Panc1 (cell line): Measurements from ENCODE around the gene KIF1C. TPM values are rescaled to one million over a fixed set of nuclear protein-coding genes. Genes with fewer than 3 reads are reported as not detected.

Experiments used
- ATAC-seq: fragments of 200-7000 bp; cut with Tn5 transposase; 2 replicates; pipeline ENCODE4 v1.9.1; 2020; ENCODE audit warnings: mild to moderate bottlenecking, moderate library complexity
- BruUV-seq: library from RNA; stranded (reverse); fragments of 400-500 nt; replicated peaks from 2 replicates; lab custom pipeline; 2021; lab: Mats Ljungman, UMichigan
- CTCF ChIA-PET: fragments of 300-600 bp; sonication (Branson Sonifier 250); formaldehyde crosslinking; loops from one replicate; lab custom pipeline; 2022; ENCODE audit warnings: antibody characterized with exemption; lab: Charles Lee
- POLR2A ChIA-PET: fragments of 300-600 bp; sonication (Branson Sonifier 250); formaldehyde crosslinking; loops from one replicate; lab custom pipeline; 2022; ENCODE audit warnings: antibody characterized with exemption; lab: Charles Lee
- DNase-seq: peaks from one replicate; pipeline ENCODE4 v3.0.0-alpha.2; 2010; ENCODE audit warnings: low read depth, low spot score
- H3K27ac ChIP-seq: 2 replicates; pipeline ENCODE4 v1.5.1; 2011; ENCODE audit warnings: mild to moderate bottlenecking, low read length, inconsistent platforms
- H3K27me3 ChIP-seq: fragments of 200-500 bp; sonication (Bioruptor generic); 2 replicates; pipeline ENCODE4 v1.6.0; 2014; ENCODE audit warnings: low read length, inconsistent platforms; ENCODE audit not compliant: control insufficient read depth, insufficient read depth
- H3K36me3 ChIP-seq: fragments of 200-500 bp; sonication (Bioruptor generic); 2 replicates; pipeline ENCODE4 v1.5.1; 2014; ENCODE audit warnings: inconsistent platforms, mild to moderate bottlenecking, low read length, moderate library complexity; ENCODE audit not compliant: control insufficient read depth, insufficient read depth
- H3K4me1 ChIP-seq: 2 replicates; pipeline ENCODE4 v1.5.1; 2011; ENCODE audit warnings: inconsistent platforms, mild to moderate bottlenecking, low read length, moderate library complexity; ENCODE audit not compliant: control insufficient read depth, insufficient read depth
- H3K4me3 ChIP-seq, 2 experiments: 2 replicates each; pipeline ENCODE4 v1.5.1; 2011 to 2012; ENCODE audit warnings: low read depth in 2 of 2, low read length in 2 of 2, mild to moderate bottlenecking in 2 of 2, inconsistent platforms in 1 of 2, moderate library complexity in 1 of 2
- H3K9me3 ChIP-seq: fragments of 200-500 bp; sonication (Bioruptor generic); 2 replicates; pipeline ENCODE4 v1.5.1; 2014; ENCODE audit warnings: low read depth, mild to moderate bottlenecking, inconsistent platforms, low read length, moderate library complexity; ENCODE audit not compliant: control insufficient read depth, insufficient read depth
- POLR2AphosphoS5 ChIP-seq: IDR thresholded peaks from 2 replicates; pipeline ENCODE4 v1.6.1; 2012; ENCODE audit warnings: mild to moderate bottlenecking, low read depth, low read length, moderate library complexity
- SIN3A ChIP-seq: IDR thresholded peaks from 2 replicates; pipeline ENCODE4 v1.6.1; 2012; ENCODE audit warnings: low read depth, mild to moderate bottlenecking, low read length, moderate library complexity, borderline replicate concordance; ENCODE audit not compliant: insufficient read depth
- TCF7L2 ChIP-seq: IDR thresholded peaks from 2 replicates; pipeline ENCODE4 v1.6.1; 2011; ENCODE audit warnings: mild to moderate bottlenecking, low read depth, low read length, inconsistent platforms
- in situ Hi-C: cut with HindIII; loops from 2 replicates; pipeline ENCODE4 v1.10.0; 2016; ENCODE audit warnings: low sequenced_read_pairs, low pct_unique_long_range_greater_than_20kb
- intact Hi-C: fragments of 100-400 bp; cut with micrococcal nuclease; formaldehyde crosslinking; loops from one replicate; pipeline ENCODE4 v1.10.0; 2022; ENCODE audit not compliant: unreplicated experiment
- total RNA-seq: library from RNA; stranded (reverse); gene quantifications from one replicate; pipeline ENCODE4 v1.2.1, GENCODE V29; 2021; ENCODE audit not compliant: unreplicated experiment
- TF ChIP-seq, protein P1 (sequence below): fragments of 450-650 bp; IDR thresholded peaks from 2 replicates; pipeline ENCODE4 v1.5.1; 2017; ENCODE audit warnings: mild to moderate bottlenecking
- TF ChIP-seq, protein P2 (sequence below), 2 experiments: IDR thresholded peaks; 2 replicates each; pipeline ENCODE4 v1.6.1; 2011 to 2012; ENCODE audit warnings: low read depth in 2 of 2, control low read depth in 1 of 2, low read length in 1 of 2, mild to moderate bottlenecking in 1 of 2, moderate library complexity in 1 of 2; ENCODE audit not compliant: insufficient read depth in 1 of 2

The KIF1C gene
- total RNA-seq, 1 experiment from 2014 or later, result 117 TPM

DNA sequence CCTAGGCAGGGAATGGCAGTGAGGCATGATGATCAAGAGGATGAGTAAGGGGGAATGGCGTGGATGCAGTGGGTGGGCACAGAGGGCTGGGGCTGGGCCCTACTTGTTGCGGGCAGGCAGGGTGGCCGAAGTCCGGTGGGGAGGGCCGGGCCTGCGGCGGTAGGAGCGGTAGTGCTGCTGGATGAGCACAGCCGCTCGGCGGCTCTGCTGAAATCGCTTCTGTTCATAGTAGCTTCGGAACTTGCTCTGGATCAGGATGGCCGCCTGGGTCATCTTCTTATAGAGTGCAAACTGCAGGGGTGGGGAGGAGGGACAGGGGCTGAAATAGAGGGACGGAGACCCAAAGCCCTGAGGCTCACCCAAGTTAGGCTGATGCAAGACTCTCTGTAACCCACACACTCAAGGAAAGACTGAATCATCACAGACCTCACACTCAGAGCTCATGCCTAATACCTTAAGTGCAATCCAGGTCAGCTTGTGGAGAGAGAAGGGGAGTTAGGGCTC lies 28.7 kb upstream of the KIF1C start:
- ChIA-PET POLR2A (no interaction called here), CTCF (no interaction called here)
- peak overlapping the region; percentile 97 for H3K27ac ChIP-seq
- DNase-seq, result peak; percentile 86
- H3K4me1 ChIP-seq, result peaks cover 15% of the 10 kb centered on the region
- H3K4me3 ChIP-seq, result peak overlapping the region; percentile 66 to 79
- TF ChIP-seq, protein P1, sequence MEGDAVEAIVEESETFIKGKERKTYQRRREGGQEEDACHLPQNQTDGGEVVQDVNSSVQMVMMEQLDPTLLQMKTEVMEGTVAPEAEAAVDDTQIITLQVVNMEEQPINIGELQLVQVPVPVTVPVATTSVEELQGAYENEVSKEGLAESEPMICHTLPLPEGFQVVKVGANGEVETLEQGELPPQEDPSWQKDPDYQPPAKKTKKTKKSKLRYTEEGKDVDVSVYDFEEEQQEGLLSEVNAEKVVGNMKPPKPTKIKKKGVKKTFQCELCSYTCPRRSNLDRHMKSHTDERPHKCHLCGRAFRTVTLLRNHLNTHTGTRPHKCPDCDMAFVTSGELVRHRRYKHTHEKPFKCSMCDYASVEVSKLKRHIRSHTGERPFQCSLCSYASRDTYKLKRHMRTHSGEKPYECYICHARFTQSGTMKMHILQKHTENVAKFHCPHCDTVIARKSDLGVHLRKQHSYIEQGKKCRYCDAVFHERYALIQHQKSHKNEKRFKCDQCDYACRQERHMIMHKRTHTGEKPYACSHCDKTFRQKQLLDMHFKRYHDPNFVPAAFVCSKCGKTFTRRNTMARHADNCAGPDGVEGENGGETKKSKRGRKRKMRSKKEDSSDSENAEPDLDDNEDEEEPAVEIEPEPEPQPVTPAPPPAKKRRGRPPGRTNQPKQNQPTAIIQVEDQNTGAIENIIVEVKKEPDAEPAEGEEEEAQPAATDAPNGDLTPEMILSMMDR, result no peak
- TF ChIP-seq TCF7L2, result no peak
- TF ChIP-seq POLR2AphosphoS5, result no peak
- TF ChIP-seq, protein P2, sequence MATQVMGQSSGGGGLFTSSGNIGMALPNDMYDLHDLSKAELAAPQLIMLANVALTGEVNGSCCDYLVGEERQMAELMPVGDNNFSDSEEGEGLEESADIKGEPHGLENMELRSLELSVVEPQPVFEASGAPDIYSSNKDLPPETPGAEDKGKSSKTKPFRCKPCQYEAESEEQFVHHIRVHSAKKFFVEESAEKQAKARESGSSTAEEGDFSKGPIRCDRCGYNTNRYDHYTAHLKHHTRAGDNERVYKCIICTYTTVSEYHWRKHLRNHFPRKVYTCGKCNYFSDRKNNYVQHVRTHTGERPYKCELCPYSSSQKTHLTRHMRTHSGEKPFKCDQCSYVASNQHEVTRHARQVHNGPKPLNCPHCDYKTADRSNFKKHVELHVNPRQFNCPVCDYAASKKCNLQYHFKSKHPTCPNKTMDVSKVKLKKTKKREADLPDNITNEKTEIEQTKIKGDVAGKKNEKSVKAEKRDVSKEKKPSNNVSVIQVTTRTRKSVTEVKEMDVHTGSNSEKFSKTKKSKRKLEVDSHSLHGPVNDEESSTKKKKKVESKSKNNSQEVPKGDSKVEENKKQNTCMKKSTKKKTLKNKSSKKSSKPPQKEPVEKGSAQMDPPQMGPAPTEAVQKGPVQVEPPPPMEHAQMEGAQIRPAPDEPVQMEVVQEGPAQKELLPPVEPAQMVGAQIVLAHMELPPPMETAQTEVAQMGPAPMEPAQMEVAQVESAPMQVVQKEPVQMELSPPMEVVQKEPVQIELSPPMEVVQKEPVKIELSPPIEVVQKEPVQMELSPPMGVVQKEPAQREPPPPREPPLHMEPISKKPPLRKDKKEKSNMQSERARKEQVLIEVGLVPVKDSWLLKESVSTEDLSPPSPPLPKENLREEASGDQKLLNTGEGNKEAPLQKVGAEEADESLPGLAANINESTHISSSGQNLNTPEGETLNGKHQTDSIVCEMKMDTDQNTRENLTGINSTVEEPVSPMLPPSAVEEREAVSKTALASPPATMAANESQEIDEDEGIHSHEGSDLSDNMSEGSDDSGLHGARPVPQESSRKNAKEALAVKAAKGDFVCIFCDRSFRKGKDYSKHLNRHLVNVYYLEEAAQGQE (IDR thresholded peaks at IDR 0.05; ENCODE audit: insufficient read depth in 1 of 2, low read depth in 2 of 2, low read length in 1 of 2), result no peak
- no peak for TF ChIP-seq SIN3A
- H3K27me3 ChIP-seq, result no peaks in the 10 kb centered on the region
- intact Hi-C loops (no loop called here), in situ Hi-C loops (no loop called here)
- no peaks in the 10 kb centered on the region for H3K36me3 ChIP-seq
- H3K9me3 ChIP-seq, result no peaks in the 10 kb centered on the region
- no peak for ATAC-seq
- BruUV-seq, result no TSS peak

DNA sequence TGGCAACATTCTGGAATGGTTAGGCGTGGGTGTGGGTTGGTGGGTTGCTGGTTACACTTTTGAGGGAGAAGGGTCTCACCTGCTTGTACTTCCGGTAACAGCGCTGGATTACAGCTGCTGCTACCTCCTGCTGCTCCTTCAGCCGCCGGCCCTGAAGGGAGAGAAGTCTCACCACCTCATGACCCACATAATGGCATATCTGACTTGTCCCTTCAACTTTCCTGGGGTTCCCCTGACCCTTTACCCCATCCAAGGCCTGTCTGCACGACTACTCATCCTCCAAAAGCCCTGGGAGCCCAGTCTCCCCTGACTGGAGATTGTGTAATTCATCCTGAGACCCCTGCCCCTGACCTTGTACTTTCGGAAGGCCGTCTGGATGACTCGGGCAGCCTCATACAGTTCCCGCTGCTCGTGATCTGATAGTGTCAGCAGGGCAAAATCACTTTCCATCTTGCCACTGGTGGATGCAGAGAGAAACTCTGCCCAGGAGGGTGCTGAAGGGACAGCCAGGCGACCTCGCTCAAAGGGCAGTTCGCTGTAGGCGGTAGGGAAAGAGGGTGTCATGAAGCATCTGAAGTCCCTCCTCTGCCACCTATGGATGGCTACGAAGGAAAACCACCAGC lies 28.1 kb upstream of the KIF1C start:
- in situ Hi-C loops (no loop called here), intact Hi-C loops (no loop called here)
- Histone ChIP-seq H3K36me3 (no peaks in the 10 kb centered on the region), H3K4me3 (peak overlapping the region; percentile 66 to 79; a peak in 3 of 4 replicates), H3K9me3 (no peaks in the 10 kb centered on the region), H3K4me1 (peaks cover 15% of the 10 kb centered on the region), H3K27ac (peak overlapping the region; percentile 97), H3K27me3 (no peaks in the 10 kb centered on the region)
- CTCF ChIA-PET, result no interaction called here
- no peak for DNase-seq
- TF ChIP-seq TCF7L2, result no peak
- no peak for TF ChIP-seq SIN3A
- TF ChIP-seq, protein P2 (IDR thresholded peaks at IDR 0.05; ENCODE audit: insufficient read depth in 1 of 2, low read depth in 2 of 2, low read length in 1 of 2), result peak in 1 of 2 experiments; percentile 51; a peak in 1 of 4 replicates
- BruUV-seq, result no TSS peak
- POLR2A ChIA-PET, result no interaction called here
- no peak for ATAC-seq
